Measurements from ENCODE around the gene SELP. TPM values are rescaled to one million over a fixed set of nuclear protein-coding genes. Genes with fewer than 3 reads are reported as not detected.
A peak's percentile ranks its signal among the peaks of the same experiment; 100 is the strongest.

Gene SELP
- total RNA-seq, 1 donor from 2014 or later: 0.60 TPM

GRCh38 chr1:169648187-169648586 is 18.3 kb upstream of the SELP start:
- ChIA-PET POLR2A (no interaction called here), CTCF (interaction anchor here (1.0 kb wide), 1 partner anchor 64 kb away, joined by 3 read pairs; no protein-coding TSS in a partner anchor)
- intact Hi-C loops (cut with micrococcal nuclease): no loop called here
- H3K4me3 Mint-ChIP-seq: no peak overlapping the region
- ATAC-seq (ENCODE audit: low read depth) (no peak), DNase-seq (no peak)
- no peaks in the 10 kb centered on the region for H3K36me3 Mint-ChIP-seq (ENCODE audit: low read depth)
- H3K27me3 Mint-ChIP-seq: no peaks in the 10 kb centered on the region
- H3K4me1 Mint-ChIP-seq: peaks cover 17% of the 10 kb centered on the region
- H3K9me3 Mint-ChIP-seq: peaks cover 5% of the 10 kb centered on the region
- peak overlapping the region; percentile 5 for H3K27ac Mint-ChIP-seq
- no peak for TF ChIP-seq CTCF (IDR thresholded peaks at IDR 0.05)

- TF ChIP-seq CTCF (IDR thresholded peaks at IDR 0.05): no peak
- ATAC-seq (ENCODE audit: low read depth) (no peak), DNase-seq (no peak)
- peaks cover 5% of the 10 kb centered on the region for H3K9me3 Mint-ChIP-seq
- H3K4me1 Mint-ChIP-seq: peaks cover 20% of the 10 kb centered on the region
- intact Hi-C loops (cut with micrococcal nuclease): no loop called here
- no peak overlapping the region for H3K27ac Mint-ChIP-seq
- ChIA-PET CTCF (interaction anchor here (1.0 kb wide), 1 partner anchor 65 kb away, joined by 3 read pairs; no protein-coding TSS in a partner anchor), POLR2A (no interaction called here)
- H3K36me3 Mint-ChIP-seq (ENCODE audit: low read depth): no peaks in the 10 kb centered on the region
- no peak overlapping the region for H3K4me3 Mint-ChIP-seq
- H3K27me3 Mint-ChIP-seq: no peaks in the 10 kb centered on the region
Observed at GRCh38 chr1:169647512-169647911, 17.6 kb upstream of the SELP start.

- no peaks in the 10 kb centered on the region for H3K36me3 Mint-ChIP-seq (ENCODE audit: low read depth)
- intact Hi-C loops (cut with micrococcal nuclease): no loop called here
- peaks cover 2% of the 10 kb centered on the region for H3K9me3 Mint-ChIP-seq
- H3K4me3 Mint-ChIP-seq: no peak overlapping the region
- H3K27me3 Mint-ChIP-seq: no peaks in the 10 kb centered on the region
- H3K4me1 Mint-ChIP-seq: peaks cover 30% of the 10 kb centered on the region
- H3K27ac Mint-ChIP-seq: no peak overlapping the region
- no peak for TF ChIP-seq CTCF (IDR thresholded peaks at IDR 0.05)
- DNase-seq: no peak
- no peak for ATAC-seq (ENCODE audit: low read depth)
- ChIA-PET CTCF (interaction anchor here (1.2 kb wide), 1 partner anchor 43 kb away, joined by 5 read pairs; no protein-coding TSS in a partner anchor), POLR2A (no interaction called here)
Observed at GRCh38 chr1:169644297-169644696, 14.4 kb upstream of the SELP start.

- TF ChIP-seq CTCF (IDR thresholded peaks at IDR 0.05): no peak
- ATAC-seq (ENCODE audit: low read depth) (no peak), DNase-seq (no peak)
- Mint-ChIP-seq H3K9me3 (peaks cover 25% of the 10 kb centered on the region), H3K4me1 (no peaks in the 10 kb centered on the region), H3K36me3 (ENCODE audit: low read depth) (peaks cover 14% of the 10 kb centered on the region), H3K27me3 (no peaks in the 10 kb centered on the region), H3K27ac (no peak overlapping the region), H3K4me3 (no peak overlapping the region)
- CTCF ChIA-PET: interaction anchor here (1.3 to 1.9 kb wide), 3 partner anchors 33 to 77 kb away, joined by 3 to 7 read pairs (median 5); no protein-coding TSS in a partner anchor
- POLR2A ChIA-PET: no interaction called here
- intact Hi-C loops (cut with micrococcal nuclease): no loop called here
Observed at GRCh38 chr1:169634877-169635276, 5.0 kb upstream of the SELP start.

- intact Hi-C loops (cut with micrococcal nuclease): no loop called here
- DNase-seq: no peak
- TF ChIP-seq CTCF (IDR thresholded peaks at IDR 0.05): no peak
- peaks cover 25% of the 10 kb centered on the region for H3K9me3 Mint-ChIP-seq
- POLR2A ChIA-PET: no interaction called here
- H3K4me1 Mint-ChIP-seq: no peaks in the 10 kb centered on the region
- ATAC-seq (ENCODE audit: low read depth): no peak
- no peaks in the 10 kb centered on the region for H3K27me3 Mint-ChIP-seq
- H3K36me3 Mint-ChIP-seq (ENCODE audit: low read depth): peaks cover 14% of the 10 kb centered on the region
- CTCF ChIA-PET: interaction anchor here (1.5 to 1.9 kb wide), 2 partner anchors 32 to 62 kb away, joined by 5 to 7 read pairs; no protein-coding TSS in a partner anchor
- H3K27ac Mint-ChIP-seq: no peak overlapping the region
- H3K4me3 Mint-ChIP-seq: no peak overlapping the region
Observed at GRCh38 chr1:169634145-169634544, 4.2 kb upstream of the SELP start.

Data from activated B cell treated with CpG ODN at 0.5 μM for 24 hours (primary cell).